SKM-1 (cell line): ENCODE results near the gene MEGF11.

Source experiments
- DNase-seq: peaks from one replicate; lab custom pipeline; 2025; ENCODE audit not compliant: unreplicated experiment; lab: John Stamatoyannopoulos, UW

The MEGF11 gene

DNA sequence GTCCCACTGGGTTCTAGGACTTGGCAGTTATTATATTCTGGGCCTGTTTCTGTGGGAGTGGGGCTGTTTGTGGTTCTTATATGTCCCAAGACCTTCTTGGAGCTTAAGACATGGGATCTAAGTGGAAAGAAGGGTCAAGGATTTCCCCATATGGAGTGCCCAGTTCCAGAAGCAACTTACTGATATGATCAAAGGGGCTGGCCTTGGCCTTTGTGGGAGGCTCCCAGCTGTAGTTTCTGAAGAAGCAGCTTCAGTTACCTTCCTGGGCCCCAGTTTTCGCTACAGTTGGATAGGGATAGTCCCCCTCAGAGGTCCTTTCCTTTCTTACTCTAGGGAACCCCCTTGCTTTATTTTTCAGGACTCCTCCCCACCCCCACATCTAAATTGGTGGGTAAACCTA is 328.2 kb downstream of the MEGF11 start:
- DNase-seq, result no peak

DNA sequence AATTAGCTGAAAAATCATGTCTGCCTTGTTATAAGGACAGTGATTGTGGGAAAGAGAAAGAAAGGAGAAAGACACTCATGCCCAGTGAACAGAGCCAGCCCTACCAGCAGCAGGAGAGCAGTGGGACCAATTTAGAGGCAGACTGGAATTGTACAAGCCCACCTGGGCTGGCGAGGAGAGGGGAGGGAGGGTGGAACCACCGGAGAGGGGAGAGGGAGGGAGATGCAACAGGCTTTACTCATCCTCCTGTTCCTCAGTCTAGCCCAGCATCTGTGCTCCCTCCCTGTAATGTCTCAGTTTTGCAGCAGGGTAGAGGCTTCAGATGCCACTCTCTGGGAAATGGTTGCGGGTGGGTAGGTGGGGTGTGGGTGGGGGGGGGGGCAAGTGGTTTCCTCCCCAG is 329.5 kb downstream of the MEGF11 start:
- DNase-seq, result no peak

DNA sequence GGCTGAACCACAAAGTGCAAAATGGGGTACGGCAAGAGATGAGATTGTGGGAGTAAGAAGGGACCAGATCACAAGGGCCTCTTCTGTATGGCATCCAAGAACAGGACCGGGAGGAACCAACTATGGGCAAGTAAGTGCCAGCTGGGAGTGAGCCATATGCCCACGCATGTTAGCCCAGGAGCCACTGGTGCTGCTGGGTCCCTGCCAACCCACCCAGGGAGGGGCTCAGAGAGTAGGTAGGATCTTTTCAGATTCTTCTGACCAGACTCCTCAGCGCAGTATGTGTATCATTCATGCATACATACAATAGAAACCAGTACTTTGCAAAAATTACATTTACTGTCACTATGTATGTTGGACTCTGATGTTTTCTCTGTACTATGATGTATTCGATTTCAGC is 330.3 kb downstream of the MEGF11 start:
- no peak for DNase-seq

DNA sequence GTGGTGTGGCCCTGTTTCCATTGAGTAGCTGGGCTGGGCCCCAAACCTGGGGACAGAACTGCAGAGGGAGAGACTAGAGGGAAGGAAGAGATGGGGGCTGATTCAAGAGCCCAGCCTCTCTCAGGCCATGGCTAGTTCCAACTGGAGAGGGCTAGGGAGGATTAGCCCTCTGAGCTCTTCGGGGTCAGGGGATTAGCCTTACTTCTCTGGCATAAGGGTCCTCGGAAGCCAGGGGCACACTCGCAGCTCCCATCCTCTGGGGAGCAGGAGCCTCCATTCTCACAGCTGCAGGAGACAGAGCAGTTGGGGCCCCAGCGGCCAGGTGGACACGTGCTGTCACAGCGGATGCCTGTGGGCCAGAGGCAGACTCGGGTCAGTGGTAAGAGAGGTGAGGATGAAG is 330.9 kb downstream of the MEGF11 start:
- DNase-seq, result no peak

DNA sequence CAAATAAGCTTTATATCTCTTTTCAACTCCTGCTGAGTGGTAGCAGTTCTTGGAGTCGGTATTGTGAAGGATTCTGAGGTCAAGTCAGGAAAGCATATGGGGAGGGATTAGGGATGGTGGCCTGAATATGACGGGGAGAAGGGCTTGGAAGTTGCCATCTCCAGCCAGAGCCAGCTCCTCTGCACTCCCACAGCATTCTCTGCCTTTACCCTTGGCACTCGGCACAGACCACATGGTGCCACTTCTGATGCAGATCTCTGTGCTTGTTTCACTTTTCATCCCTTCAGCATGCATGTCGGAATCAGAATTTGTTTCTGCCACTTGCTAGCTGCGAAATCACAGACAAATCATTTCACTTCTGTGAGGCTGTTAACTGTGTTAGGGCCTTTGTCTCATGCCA is 331.8 kb downstream of the MEGF11 start:
- DNase-seq, result no peak

DNA sequence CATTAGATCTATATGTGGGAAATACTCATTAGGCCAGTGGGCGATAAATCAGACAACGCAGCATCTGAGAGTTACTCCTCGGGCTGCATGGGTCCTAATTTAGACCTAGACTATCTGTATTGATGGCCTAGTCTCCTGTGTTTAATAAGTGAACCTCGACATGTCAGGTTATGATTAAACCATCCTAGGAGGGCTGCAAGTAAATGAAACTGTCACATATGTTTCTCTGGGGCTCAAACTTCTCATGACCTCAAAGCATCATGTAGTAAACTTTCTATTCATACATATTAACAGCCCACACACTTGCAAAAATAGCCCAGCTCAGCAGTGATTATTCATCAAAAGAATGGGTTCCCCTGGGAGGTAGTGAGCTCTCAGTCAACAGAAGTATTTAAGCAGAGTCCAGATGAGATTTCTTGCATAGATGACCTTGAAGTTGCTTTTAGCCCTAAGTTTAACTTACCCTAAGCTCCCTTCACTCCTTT is 332.7 kb downstream of the MEGF11 start:
- no peak for DNase-seq

DNA sequence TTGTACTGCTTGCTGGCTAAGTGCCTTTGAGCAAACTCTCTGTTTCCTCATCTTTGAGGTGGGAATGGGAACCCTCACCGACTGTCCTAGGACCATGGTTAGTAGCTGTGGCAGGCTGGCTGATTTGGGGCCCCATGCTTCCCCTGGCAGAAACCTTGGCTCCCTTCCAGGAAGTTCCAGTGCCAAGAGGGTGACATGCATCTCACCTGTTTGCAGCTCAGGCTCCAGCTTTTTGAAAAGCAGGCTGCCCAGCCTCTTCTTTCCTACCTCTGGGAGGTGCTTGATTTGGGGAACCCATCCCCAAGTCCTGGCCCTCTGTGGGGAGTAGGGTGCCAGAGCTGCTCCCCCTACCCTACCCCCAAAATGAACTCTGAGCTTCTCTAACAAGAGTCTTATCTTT is 333.4 kb downstream of the MEGF11 start:
- DNase-seq, result no peak

DNA sequence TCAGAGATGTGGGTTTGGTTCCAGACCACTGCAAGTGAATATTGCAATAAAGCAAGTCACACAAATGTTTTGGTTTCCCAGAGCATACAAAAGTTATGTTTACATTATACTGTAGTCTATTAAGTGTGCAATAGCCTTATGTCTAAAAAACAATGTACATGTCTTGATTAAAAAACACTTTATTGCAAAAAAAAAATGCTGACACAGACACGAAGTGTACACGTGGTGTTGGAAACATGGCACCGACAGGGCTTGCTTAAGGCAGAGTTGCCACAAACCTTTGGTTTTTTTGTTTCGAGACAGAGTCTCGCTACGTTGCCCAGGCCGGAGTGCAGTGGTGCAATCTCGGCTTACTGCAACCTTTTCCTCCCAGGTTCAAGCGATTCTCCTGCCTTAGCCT is 334.2 kb downstream of the MEGF11 start:
- DNase-seq, result no peak

DNA sequence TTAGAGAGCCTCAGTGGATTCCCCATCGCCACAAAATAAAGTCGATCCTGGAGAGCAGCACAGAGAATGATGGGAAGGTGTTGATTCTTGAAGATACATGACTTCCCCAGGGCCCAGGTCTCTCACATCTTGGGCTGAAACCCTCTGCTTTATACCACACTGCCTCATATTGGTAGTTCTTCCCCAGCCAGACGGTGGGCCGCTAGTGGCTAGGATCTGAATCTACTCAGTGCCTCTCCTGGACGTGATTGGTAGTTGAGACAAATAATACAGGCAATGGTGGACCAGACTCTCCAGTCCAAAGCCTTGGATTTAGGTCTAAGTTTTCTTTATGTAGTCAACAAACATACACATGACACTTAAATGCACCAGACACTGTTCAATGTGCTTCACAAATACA is 334.6 kb downstream of the MEGF11 start:
- no peak for DNase-seq

DNA sequence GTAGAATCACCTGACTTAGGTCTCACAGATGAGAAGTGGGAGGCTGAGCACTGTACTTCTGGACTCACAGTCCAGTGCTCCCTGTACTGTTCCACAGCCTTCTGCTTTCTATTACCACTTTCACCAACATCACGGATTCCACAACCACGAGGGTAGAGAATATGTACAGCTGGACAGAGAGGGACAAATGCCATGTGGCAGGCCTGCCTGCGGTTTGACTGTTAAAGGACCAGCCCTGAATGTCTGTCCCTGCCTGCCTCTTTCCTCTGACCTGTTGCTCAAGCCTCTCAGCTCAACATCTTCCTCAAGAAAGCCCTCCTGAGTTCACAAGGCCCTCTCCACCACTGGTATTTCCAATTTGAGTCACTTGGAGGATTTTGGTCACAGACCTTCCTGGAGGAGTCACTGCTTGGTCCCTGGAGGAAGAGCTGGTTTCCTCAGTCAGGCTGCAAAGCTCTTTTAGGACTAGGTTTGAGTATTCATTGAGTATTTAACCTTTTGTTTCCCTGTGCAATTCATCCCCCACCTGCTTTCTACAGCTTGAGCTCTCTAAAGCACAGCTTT is 335.1 kb downstream of the MEGF11 start:
- DNase-seq, result no peak

DNA sequence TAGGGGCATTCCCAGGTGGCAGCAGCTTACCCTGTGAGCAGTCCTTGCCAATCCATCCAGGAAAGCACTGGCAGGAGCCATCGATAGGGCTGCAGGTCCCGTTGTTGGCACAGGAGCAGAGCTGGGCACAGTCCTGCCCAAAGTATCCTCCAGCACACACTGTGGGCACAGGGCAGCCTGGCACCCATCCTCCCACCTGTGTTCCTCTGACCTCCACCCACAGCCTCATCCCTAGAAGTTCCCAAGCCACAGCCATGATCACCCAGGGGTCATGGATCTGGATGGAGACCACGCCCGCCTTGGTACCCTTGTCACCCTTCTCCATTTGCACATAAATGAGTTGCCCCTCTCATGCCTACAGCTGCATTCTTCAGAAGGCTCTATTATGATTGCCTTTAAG is 335.6 kb downstream of the MEGF11 start:
- no peak for DNase-seq

DNA sequence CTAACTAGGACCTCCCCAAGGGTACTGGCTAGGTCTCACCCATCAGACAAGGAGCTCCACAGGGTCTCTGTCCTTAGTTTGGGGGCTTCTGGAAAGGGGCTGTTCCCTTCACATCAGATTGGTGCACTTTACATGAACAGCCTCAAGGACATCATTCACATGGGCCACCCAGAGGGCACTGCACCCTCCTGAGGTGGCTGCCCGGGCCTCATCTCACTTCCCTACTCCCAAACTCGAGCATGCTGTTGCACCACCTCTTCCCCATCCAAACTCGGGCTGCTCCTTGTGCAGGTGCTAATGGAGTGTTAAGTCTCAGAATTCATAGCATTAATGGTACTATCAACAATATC is 336.2 kb downstream of the MEGF11 start:
- no peak for DNase-seq

DNA sequence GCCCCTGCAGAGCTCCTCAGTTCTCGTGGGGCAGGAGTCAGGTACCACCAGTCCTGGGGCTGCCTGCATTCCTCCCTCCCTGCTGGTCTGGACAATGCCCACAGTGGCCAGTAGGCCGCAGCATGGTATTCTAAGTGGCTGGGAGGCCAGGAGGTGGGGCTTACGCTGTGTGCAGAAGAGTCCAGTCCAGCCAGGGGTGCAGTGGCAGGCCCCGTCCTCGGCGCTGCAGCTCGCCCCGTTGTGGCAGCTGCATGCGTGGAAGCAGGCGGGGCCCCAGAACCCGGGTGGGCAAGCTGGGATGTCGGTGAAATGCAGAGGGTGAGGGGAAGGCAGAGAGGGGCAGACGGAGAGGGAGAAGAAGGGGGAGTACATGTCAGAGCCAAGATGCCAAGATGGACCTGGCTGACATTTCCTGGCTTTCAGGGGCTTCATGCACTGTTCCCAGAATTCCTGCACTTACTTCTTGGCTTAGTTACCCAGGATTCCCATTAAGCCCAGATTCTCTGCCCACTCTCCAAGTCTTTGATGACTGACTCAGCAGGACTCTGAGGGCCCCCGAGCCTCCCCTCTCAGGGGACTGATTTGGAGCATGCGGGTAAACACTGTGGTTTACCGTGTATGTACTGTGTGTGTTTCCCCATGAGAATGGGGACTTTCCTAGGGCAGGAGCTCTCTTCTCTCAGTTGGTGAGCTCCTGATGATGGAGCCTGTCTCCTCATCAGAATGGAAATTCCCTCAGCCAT is 336.7 kb downstream of the MEGF11 start:
- no peak for DNase-seq

DNA sequence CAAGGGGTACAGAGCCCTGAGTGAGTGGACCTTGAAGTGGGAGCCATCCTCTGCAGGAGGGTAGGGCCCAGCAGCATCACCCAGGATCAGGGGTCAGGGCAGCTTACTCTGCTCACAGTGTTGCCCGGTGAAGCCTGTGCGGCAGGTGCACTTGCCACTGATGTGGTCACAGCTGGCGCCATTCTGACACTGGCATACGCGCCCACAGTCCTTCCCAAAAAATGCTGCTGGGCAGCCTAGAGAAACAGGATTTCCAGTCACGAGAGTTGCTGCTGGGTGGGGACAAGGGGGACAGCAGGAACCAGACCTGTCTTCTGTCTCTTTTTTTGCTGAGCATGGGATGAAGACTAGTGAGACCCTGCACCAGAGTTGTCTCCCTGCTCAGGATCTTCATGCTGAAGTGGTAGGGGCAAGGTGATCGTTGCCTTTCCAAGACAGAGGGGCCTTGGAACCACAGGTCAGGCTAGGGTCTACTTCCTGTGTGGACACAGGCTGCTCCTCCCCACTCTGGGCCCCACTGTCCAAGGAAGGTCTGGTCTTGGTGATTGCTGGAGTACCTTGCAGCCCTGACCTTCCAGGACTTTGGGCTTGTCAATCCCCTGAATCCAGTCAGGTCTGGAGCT is 337.4 kb downstream of the MEGF11 start:
- no peak for DNase-seq

DNA sequence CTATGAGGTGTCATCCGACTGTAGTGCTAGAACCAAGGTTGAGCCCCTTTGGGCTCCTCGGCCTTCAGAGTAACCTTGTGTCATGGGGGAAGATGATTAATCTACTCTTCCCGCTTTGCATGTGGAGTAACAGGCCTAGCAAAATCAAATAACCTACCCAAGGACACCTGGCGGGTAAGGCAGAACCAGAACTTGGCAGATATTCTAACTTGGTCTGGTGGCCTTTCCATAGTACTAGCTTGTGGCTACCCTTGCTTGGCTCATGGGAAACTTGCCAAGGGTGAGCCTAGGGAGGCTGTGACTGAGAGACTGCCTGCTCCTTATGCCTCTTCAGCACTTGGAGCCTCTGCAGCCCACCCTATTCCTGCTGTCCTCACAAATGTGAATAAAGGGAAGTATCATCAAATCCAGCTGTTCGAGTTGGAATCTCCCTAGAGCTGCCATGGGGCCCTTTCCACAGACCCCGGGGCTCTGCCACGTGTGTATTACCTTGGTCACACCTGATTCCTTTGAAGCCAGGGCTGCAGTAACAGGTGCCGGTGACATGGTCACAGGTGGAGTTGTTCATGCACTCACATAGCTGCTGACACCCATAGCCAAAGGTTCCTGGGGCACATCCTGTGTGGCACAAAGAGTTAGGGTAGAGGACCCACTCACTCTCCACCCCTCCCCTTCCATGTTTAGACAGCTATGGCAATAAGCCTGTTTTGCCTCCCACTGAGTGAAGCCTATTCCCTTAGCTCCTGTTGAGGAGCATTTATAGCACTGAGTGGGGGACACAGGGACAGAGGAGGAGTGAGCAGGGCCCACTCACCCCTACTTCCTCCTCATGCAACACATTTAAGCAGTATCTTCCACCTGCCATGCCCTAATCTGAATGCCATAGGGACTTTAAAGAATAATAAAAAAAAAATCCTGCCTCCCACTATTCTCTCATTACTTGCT is 338.3 kb downstream of the MEGF11 start:
- no peak for DNase-seq

DNA sequence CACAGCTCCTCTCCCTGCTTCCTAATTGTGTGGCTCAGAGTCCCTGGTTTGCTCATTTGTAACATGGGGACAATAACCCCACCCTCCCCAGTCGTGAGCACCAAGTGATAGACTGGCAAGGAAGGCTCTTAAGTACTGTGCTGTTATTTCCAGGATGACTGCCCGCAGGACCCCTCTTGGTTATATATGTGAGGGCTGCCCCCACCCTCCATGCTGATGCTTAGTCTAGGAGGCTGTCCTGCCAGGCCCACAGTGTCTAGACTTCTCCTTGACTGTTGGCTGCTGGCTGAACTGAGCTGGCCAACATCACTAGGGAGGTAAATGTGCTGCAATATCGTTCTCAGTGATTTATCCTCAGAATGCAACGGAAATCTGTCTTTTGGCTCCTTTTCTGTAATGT is 339.2 kb downstream of the MEGF11 start:
- no peak for DNase-seq

DNA sequence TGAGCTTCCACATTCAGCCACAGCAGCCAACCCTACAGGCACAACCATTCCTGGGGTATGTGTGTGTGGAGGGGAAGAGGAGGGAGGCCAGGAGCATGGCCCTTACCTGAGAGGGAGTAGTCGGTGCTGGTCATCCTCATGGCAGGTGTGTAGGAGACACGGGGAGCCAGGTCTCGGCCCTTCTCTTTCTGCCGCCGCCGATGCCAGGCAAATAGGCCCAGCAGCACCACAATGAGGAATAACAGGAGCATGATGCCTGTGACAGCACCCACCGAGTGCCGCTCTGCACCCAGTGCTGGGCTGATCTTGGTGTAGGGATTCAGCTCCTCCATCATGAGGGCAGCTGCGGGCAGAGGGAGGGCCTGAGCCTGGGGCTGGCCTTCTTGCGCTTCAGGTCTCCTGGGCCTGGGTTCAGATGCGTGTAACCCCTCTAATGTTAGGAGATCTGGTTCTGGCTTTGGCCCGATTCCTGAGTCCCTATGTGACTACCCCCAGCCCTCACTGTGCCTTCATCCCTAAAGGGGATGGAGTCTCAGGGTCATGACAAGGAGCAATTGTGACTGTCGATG is 339.8 kb downstream of the MEGF11 start:
- no peak for DNase-seq

DNA sequence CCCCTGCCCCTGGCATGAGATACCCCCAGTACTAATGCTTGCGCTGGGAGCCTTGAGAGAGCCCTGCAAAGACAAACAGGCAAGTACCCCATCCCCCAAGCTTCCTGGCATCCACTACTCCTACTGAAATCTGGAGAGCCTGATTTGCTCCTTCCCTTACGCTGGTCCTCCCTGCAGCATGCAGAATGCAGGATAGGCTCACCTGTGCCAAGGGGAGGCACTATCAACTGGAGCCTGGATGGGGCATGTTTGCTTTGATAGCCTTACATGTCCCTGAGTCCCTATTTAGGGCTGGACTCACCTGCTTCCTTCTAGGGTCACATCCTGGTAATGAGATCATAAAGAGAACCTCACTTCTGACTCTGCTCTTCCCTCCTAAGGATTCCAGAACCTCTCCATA is 341.3 kb downstream of the MEGF11 start:
- DNase-seq, result no peak

DNA sequence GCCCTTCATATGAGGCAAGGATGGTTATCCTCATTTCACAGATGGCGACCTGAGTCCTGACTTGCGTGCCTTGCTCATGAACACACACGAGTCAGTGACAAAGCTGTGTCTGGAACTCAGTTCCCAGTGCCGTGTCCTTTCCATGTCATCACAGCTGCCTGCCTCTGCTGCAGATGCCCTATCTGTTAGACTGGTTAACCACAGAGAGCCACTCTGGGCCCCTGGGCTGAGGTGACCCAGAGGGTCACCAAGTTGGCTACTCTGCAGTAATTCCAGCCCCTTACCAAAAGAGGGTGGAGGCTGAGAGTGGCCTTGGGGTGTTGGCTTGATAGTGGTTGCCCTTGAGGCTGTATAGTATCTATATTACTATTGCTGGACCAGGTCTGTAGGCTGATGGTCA is 343.2 kb downstream of the MEGF11 start:
- DNase-seq, result no peak

DNA sequence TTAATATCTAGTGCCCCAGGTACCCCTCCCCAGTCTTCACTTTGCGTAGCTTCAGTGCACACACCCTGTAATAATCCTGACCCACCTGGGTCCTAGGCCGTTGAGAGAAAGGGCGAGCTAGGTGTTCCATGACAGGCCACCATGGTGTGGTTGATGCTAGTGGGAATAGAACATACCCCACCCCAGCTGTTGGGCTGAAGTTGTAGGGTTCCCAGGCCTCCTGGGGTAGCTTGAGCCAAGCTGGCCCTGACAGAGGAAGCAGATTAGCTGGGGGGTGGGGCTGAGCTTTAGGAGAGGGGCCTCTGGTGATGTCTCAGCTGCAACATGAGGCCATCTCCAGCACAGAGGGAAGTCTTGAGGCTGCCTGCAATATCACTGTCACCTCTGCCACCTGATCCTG is 343.7 kb downstream of the MEGF11 start:
- DNase-seq, result no peak

DNA sequence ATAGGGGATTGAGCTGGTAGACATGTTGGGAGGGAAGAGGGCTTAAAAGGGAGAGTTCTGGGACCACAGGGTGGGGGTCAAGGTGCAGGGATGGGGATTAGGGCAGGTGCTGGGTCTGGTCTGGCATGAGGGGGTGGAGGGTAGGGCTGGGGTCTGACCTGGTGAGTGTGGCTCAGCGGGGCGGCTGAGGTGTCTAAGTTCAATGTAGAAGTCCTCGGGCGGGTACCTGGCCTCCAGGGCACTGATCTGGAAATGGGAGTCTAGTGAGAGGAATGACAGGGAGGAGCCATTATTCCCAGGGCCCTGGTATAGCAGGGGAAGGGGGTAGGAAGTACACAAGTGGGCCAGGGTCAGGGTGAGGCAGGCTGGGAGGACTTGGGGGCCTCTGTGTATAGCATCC is 344.7 kb downstream of the MEGF11 start:
- DNase-seq, result no peak
